HFFc6 (cell line): Measurements from ENCODE around the gene MBOAT2. TPM values are rescaled to one million over a fixed set of nuclear protein-coding genes. Genes with fewer than 3 reads are reported as not detected.

ENCODE experiments used
- DNase-seq: peaks from one replicate; pipeline ENCODE4 v3.0.0-alpha.2; 2018
- H3K27ac Mint-ChIP-seq: 2 replicates; pipeline ENCODE4 v1.8.0; 2020; ENCODE audit warnings: mild to moderate bottlenecking, mixed read lengths
- H3K27me3 Mint-ChIP-seq: 2 replicates; pipeline ENCODE4 v1.8.0; 2021; ENCODE audit warnings: mild to moderate bottlenecking, moderate library complexity, mixed read lengths; ENCODE audit not compliant: insufficient read depth
- H3K36me3 Mint-ChIP-seq: 2 replicates; pipeline ENCODE4 v1.8.0; 2021; ENCODE audit warnings: low read depth, mixed read lengths
- H3K4me1 Mint-ChIP-seq: 2 replicates; pipeline ENCODE4 v1.8.0; 2020; ENCODE audit warnings: low read depth, mixed read lengths
- H3K4me3 Mint-ChIP-seq: 2 replicates; pipeline ENCODE4 v1.8.0; 2020; ENCODE audit warnings: mild to moderate bottlenecking, moderate library complexity, mixed read lengths
- H3K9me3 Mint-ChIP-seq: 2 replicates; pipeline ENCODE4 v1.8.0; 2020; ENCODE audit warnings: mild to moderate bottlenecking, mixed read lengths
- total RNA-seq, 6 experiments: library from RNA; stranded (reverse); fragmentation: NEBNext Ultra II Directional; extraction: Animal tissue kit (Norgen Biotek cat#: 25700); gene quantifications; 2 replicates in 1 of 6; 3 replicates in 5 of 6; pipeline ENCODE4 v1.2.3, GENCODE V29; 2021
- TF ChIP-seq, protein P1 (sequence below): fragments of 200-600 bp; sonication (generic); IDR thresholded peaks from 2 replicates; pipeline ENCODE4 v1.5.0; 2021; ENCODE audit warnings: antibody characterized with exemption, mild to moderate bottlenecking

Gene MBOAT2
- total RNA-seq, 6 experiments from 2014 or later, result 49.8 to 66.2 (median 55.7) TPM

- TF ChIP-seq, protein P1, sequence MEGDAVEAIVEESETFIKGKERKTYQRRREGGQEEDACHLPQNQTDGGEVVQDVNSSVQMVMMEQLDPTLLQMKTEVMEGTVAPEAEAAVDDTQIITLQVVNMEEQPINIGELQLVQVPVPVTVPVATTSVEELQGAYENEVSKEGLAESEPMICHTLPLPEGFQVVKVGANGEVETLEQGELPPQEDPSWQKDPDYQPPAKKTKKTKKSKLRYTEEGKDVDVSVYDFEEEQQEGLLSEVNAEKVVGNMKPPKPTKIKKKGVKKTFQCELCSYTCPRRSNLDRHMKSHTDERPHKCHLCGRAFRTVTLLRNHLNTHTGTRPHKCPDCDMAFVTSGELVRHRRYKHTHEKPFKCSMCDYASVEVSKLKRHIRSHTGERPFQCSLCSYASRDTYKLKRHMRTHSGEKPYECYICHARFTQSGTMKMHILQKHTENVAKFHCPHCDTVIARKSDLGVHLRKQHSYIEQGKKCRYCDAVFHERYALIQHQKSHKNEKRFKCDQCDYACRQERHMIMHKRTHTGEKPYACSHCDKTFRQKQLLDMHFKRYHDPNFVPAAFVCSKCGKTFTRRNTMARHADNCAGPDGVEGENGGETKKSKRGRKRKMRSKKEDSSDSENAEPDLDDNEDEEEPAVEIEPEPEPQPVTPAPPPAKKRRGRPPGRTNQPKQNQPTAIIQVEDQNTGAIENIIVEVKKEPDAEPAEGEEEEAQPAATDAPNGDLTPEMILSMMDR, result no peak
- no peak overlapping the region for H3K27ac Mint-ChIP-seq
- DNase-seq, result peak; percentile 9
- H3K9me3 Mint-ChIP-seq, result no peaks in the 10 kb centered on the region
- H3K4me3 Mint-ChIP-seq, result no peak overlapping the region
- no peaks in the 10 kb centered on the region for H3K27me3 Mint-ChIP-seq
- H3K4me1 Mint-ChIP-seq, result peaks cover 23% of the 10 kb centered on the region
- peaks cover 7% of the 10 kb centered on the region; the same call in 1 of the 2 replicates for H3K36me3 Mint-ChIP-seq
Observed at GRCh38 chr2:9021563-9022211, 18.2 kb upstream of the MBOAT2 start.

GRCh38 chr2:9020267-9020666 is 16.8 kb upstream of the MBOAT2 start:
- Mint-ChIP-seq H3K4me1 (peaks cover 23% of the 10 kb centered on the region), H3K4me3 (no peak overlapping the region), H3K36me3 (peaks cover 7% of the 10 kb centered on the region; the same call in 1 of the 2 replicates), H3K9me3 (no peaks in the 10 kb centered on the region), H3K27ac (no peak overlapping the region), H3K27me3 (no peaks in the 10 kb centered on the region)
- TF ChIP-seq, protein P1, result no peak
- DNase-seq, result no peak

- H3K27me3 Mint-ChIP-seq, result no peaks in the 10 kb centered on the region
- peak overlapping the region; percentile 32; the same call in 1 of the 2 replicates for H3K4me3 Mint-ChIP-seq
- H3K4me1 Mint-ChIP-seq, result peaks cover 23% of the 10 kb centered on the region
- H3K27ac Mint-ChIP-seq, result no peak overlapping the region; the same call in 1 of the 2 replicates
- no peak for DNase-seq
- peaks cover 7% of the 10 kb centered on the region; the same call in 1 of the 2 replicates for H3K36me3 Mint-ChIP-seq
- TF ChIP-seq, protein P1, result no peak
- H3K9me3 Mint-ChIP-seq, result no peaks in the 10 kb centered on the region
Observed at GRCh38 chr2:9018534-9018933, 15.1 kb upstream of the MBOAT2 start.

DNA sequence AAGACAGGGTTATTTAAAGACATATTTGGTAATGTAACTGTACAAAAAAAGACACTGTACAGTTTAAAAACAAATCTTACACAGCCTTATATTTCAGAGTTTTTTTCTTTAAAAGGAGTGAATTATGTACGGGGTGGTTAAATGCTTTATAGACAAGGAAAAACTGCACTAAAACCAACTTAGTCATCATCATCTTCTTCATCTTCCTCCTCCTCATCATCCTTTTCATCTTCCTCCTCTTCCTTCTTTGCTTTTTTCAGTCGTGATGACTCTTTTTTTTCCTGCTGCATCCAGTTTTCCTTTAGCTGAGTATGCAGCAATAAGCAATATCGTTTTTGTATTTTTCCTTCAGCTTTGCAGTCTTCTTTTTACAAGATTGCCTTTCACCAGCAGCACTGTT is 14.6 kb upstream of the MBOAT2 start:
- Mint-ChIP-seq H3K27ac (no peak overlapping the region; the same call in 1 of the 2 replicates), H3K9me3 (no peaks in the 10 kb centered on the region), H3K4me1 (peaks cover 23% of the 10 kb centered on the region), H3K36me3 (peaks cover 7% of the 10 kb centered on the region; the same call in 1 of the 2 replicates), H3K27me3 (0 out of 2 replicates have a peak, but pooled peaks cover 1% of the 10 kb centered on the region), H3K4me3 (no peak overlapping the region; the same call in 1 of the 2 replicates)
- no peak for DNase-seq
- TF ChIP-seq, protein P1, result no peak

GRCh38 chr2:9017411-9017810 is 13.9 kb upstream of the MBOAT2 start:
- H3K36me3 Mint-ChIP-seq, result peaks cover 7% of the 10 kb centered on the region; the same call in 1 of the 2 replicates
- H3K27ac Mint-ChIP-seq, result no peak overlapping the region
- H3K27me3 Mint-ChIP-seq, result 0 out of 2 replicates have a peak, but pooled peaks cover 1% of the 10 kb centered on the region
- H3K4me3 Mint-ChIP-seq, result no peak overlapping the region
- peaks cover 23% of the 10 kb centered on the region for H3K4me1 Mint-ChIP-seq
- TF ChIP-seq, protein P1, result no peak
- H3K9me3 Mint-ChIP-seq, result no peaks in the 10 kb centered on the region
- DNase-seq, result no peak
